ENCODE results near the gene POU4F2.

DNA sequence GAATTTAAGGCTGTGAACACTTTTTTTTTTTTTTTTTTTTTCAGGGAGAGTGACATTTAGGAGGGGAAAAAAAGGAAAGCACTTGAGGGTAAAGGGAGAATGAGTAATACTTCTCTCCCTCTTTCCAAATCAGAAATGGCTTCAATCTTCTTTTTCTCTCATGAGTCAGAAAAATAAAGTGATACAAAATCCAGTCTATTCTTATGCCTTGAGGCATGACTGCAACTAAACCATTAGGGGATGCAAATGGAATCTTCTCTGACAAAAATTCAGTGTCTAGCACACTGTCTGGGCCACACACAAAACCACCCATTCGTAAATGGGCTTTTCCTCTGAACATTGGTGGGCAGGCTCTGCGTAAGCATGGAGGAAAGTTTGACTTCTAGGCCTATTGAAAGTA, 46.7 kb upstream of the POU4F2 start:
- TF ChIP-seq EZH2 (IDR thresholded peaks at IDR 0.05) = no peak
- no peak for TF ChIP-seq POLR2A (IDR thresholded peaks at IDR 0.05; ENCODE audit: borderline replicate concordance, extremely low read depth, insufficient read depth, insufficient read length)
- no peak for TF ChIP-seq CTCF (IDR thresholded peaks at IDR 0.05 in 2 of 3, conservative IDR thresholded peaks at IDR 0.05 in 1 of 3; ENCODE audit: borderline replicate concordance in 1 of 3, insufficient read depth in 1 of 3, low read depth in 2 of 3, low read length in 2 of 3)
- no peak for TF ChIP-seq JUND (IDR thresholded peaks at IDR 0.05)
- TF ChIP-seq ZNF274 (IDR thresholded peaks at IDR 0.05; ENCODE audit: low read depth, low read length) = no peak
- TF ChIP-seq REST (IDR thresholded peaks at IDR 0.05; ENCODE audit: low read depth) = no peak
- no peak for TF ChIP-seq POLR2AphosphoS5 (IDR thresholded peaks at IDR 0.05; ENCODE audit: low read depth, low read length)
- no peak for TF ChIP-seq SP1 (IDR thresholded peaks at IDR 0.05; ENCODE audit: low read depth)
- TF ChIP-seq ELF1 (IDR thresholded peaks at IDR 0.05; ENCODE audit: borderline replicate concordance, low read depth) = no peak
- no peak for TF ChIP-seq SIN3A (IDR thresholded peaks at IDR 0.05; ENCODE audit: low read depth)
- TF ChIP-seq, protein P1, sequence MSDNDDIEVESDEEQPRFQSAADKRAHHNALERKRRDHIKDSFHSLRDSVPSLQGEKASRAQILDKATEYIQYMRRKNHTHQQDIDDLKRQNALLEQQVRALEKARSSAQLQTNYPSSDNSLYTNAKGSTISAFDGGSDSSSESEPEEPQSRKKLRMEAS (IDR thresholded peaks at IDR 0.05) = no peak
- TF ChIP-seq YY1 (IDR thresholded peaks at IDR 0.05; ENCODE audit: extremely low read depth, insufficient replicate concordance, low read depth, low read length) = no peak
- no peak for TF ChIP-seq ZFX (IDR thresholded peaks at IDR 0.05)

All from HCT116 (cell line).